Smooth muscle cell of the brain vasculature (primary cell): ENCODE results near the gene HDAC8.
"Not testable (repeated sequence)": the region's sequence is repeated elsewhere in the genome, so short reads cannot be mapped to it uniquely, and the experiment has no call there.

Source experiments
- DNase-seq: peaks from one replicate; pipeline ENCODE4 v3.0.0-alpha.2; 2012; ENCODE audit warnings: low read depth, low spot score

HDAC8 gene

GRCh38 chrX:72572248-72573157 lies at the start of gene HDAC8:
TSS of gene HDAC8 (minus strand) at chrX:72572843. CDS start at chrX:72572761, 82 bp downstream.
- peak; percentile 44 for DNase-seq

- DNase-seq, result no peak
Observed at GRCh38 chrX:72621625-72622485, 49.2 kb upstream of the HDAC8 start.

GRCh38 chrX:72621163-72621562 lies 48.5 kb upstream of the HDAC8 start:
- no peak for DNase-seq

GRCh38 chrX:72620550-72621145 lies 48.0 kb upstream of the HDAC8 start:
- peak; percentile 76 for DNase-seq

GRCh38 chrX:72609313-72609712 lies 36.7 kb upstream of the HDAC8 start:
- DNase-seq, result no peak

- DNase-seq, result no peak
Observed at GRCh38 chrX:72604705-72605104, 32.1 kb upstream of the HDAC8 start.

- DNase-seq, result no peak
Observed at GRCh38 chrX:72604112-72604511, 31.5 kb upstream of the HDAC8 start.

GRCh38 chrX:72591038-72591437 lies 18.4 kb upstream of the HDAC8 start:
- not testable (repeated sequence) for DNase-seq

GRCh38 chrX:72584163-72584562 lies 11.5 kb upstream of the HDAC8 start:
- no peak for DNase-seq

GRCh38 chrX:72576141-72576894 lies 3.7 kb upstream of the HDAC8 start:
- DNase-seq, result no peak

- DNase-seq, result no peak
Observed at GRCh38 chrX:72573158-72573511, 492 bp upstream of the HDAC8 start.

GRCh38 chrX:72569786-72570185 lies 2.9 kb downstream of the HDAC8 start:
- no peak for DNase-seq

GRCh38 chrX:72568406-72569092 lies 4.1 kb downstream of the HDAC8 start:
- DNase-seq, result no peak

- no peak for DNase-seq
Observed at GRCh38 chrX:72566448-72566847, 6.2 kb downstream of the HDAC8 start.

- DNase-seq, result not testable (repeated sequence)
Observed at GRCh38 chrX:72559655-72560054, 13.0 kb downstream of the HDAC8 start.

- no peak for DNase-seq
Observed at GRCh38 chrX:72554448-72555140, 18.0 kb downstream of the HDAC8 start.

- DNase-seq, result not testable (repeated sequence)
Observed at GRCh38 chrX:72552443-72552842, 20.2 kb downstream of the HDAC8 start.

- DNase-seq, result no peak
Observed at GRCh38 chrX:72545990-72546389, 26.7 kb downstream of the HDAC8 start.

GRCh38 chrX:72540318-72540717 lies 32.3 kb downstream of the HDAC8 start:
- DNase-seq, result no peak

GRCh38 chrX:72539822-72540221 lies 32.8 kb downstream of the HDAC8 start:
- DNase-seq, result no peak
